Measurements from ENCODE around the gene BRD1.

Gene BRD1

DNA sequence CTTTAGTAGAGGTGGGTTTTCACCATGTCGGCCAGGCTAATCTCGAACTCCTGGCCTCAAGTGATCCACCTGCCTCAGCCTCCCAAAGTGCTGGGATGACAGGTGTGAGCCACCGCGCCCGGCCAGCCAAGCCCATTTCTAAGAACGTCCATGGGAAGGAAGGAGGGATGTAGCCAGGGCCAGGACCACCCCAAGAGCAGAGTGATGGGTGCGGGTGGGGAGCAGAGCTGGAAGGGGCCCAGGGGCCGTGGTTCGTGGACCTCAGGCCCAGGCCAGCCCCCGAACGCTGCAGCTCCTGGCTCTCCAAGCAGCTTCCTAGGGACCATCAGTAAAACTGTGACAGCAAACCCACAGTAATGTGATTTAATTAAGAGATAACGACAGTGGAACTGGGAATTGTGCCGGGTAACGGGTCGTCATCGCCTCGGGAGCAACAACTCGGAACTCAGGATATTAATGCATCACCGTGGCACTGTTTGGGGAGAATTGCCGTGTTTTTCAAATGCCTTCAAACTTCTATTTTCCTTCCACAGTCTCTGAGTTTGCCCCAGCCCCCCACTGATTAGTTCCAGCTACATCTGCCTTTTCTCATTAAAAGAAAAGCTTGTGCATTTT lies 74.3 kb downstream of the BRD1 start:
- DNase-seq (ENCODE audit: low read depth, low spot score) = no peak

DNA sequence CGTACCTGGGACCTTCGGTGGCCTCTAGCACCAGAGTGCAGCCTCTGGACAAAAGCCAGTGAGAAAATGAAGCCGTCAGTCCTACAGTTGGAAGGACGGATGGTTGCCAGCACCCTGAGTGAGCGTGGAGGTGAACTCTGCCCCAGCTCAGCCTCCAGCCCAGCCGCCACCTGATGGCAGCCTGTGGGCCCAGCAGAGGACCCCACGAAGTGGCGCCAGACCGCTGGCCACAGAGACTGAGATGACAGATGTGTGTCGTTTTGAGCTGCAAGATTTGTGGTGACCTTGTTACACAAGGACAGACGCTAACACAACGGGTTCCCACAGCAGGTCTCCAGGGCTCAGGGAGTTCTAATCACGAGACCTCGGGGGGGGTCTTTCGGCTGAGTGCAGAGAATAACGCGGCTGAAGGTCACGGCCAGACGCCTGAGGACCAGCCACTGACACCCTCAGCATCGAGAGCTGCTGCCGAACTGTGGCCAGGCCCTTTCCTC lies 75.0 kb downstream of the BRD1 start:
- DNase-seq (ENCODE audit: low read depth, low spot score) = no peak

DNA sequence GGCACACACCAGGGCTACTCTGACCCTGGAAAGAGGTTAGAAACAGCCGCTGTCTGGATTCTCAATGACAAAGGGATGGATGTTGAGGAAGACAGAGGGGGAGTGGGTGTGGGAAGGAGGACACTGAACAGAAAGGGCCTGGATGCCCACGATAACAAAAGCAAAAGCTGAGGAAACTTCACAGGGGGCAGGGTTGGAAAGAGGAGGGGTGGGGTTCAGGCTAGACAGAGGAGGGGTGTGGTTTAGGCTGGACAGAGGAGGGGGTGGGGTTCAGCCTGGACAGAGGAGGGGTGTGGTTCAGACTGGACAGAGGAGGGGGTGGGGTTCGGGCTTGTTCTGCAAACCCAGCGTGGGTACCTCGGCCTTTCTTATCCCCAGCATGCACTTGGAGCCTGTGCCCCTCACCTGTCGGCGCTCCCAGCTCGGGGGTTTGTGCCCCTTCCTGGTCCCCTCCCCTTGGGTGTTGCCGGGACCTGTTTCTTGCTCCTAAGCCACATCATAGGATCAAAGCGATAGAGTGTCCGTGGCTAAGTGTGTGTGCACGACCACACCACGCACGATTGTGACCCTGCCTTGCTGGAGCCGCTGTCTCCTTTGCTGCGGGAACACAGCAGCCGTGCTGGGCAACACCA lies 75.6 kb downstream of the BRD1 start:
- no peak for DNase-seq (ENCODE audit: low read depth, low spot score)

DNA sequence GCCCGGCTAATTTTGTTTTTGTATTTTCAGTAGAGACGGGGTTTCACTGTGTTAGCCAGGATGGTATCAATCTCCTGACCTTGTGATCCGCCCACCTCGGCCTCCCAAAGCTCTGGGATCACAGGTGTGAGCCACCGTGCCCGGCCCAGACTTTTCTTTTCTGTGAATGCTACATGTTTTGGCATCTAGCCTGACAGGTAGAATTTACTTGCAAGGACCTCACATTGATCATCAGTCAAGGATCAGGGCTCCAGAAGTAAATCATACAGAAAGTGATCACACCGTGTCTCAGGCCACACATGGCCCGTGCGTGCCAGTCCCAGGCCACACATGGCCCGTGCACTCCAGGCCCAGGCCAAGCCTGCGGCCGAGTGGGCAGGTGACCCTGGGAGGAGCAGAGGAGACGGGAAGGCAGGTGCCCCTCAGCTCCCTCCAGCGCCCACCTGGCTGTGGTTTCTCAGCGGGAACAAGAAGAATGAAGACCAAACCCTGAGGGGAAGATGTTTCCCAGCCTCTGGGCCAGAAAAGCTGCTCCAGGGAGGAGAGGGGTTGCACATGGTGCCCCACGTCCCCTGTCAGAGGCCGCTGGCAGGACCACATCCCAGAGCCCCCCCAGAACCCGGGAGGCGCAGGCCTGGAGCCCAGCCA lies 76.2 kb downstream of the BRD1 start:
- no peak for DNase-seq (ENCODE audit: low read depth, low spot score)

DNA sequence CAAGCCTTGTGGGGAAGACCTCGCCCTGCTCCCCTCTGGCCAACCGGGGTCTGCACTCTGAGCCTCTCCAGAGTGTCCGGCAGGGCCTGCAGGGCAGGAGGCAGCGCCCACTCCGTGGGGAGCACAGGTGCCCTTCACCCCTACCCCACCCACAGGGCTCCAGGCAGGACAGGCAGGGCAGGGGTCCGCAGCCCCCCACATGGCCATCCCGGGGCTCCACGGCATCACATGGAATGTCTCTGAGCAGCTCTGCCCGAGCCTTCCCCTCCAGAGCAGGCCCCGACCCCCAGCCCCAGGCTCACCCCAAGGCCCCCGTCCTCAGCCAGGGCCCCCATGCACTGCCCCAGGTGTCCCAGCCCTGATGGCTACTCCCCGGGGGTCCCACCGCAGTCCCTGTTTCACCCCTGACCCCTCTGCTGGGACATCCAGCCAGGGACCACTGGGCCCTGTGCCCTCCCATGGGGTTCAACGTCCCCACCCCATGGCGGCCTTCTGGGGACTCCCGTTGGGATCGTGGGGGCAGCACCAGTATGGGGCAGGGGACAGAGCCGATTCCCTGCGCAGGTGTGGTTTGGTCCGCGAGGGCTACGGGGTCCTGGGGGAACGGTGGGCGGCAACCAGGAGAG lies 77.7 kb downstream of the BRD1 start:
- no peak for DNase-seq (ENCODE audit: low read depth, low spot score)

DNA sequence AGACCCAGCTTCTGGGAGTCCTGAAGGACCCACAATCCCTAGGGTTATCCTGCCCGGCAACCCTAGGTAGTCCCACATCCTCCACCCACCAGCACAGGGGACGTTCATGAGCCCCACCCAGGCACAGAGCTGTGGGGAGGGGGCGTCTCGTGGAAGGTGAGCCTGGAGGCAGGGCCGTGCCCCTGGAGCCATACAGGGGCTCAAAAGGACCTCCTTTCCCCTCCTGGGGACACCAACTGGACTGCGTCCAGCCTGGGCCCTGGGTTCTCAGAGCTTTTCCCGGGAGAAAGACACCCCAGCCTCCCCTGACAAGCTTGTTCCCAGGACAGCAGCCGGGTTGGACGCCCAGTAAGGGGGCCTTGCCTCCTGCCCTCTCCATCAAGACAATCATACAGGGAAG lies 78.4 kb downstream of the BRD1 start:
- no peak for DNase-seq (ENCODE audit: low read depth, low spot score)

- DNase-seq (ENCODE audit: low read depth, low spot score) = no peak
Observed at GRCh38 chr22:49748514-49748913, 79.2 kb downstream of the BRD1 start.

DNA sequence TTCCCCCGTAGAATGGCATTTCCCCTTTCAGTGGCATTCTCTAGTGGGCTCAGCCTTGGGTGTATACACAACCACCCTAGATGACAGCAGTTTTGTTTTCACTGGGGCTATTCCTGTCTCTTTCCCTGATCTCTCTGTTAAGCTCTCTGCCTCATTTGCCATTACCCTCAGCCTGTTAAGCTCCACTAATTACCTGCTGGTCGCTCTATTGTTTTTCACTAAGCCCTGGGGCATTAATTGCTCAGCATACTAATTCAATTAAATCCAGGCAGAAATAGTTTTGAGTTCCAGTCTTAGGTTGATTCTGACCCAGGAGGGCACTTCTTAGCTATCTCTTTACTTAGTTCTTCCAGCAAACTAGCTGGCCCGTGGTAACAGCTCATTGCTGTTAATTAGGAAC lies 80.0 kb downstream of the BRD1 start:
- DNase-seq (ENCODE audit: low read depth, low spot score) = no peak

DNA sequence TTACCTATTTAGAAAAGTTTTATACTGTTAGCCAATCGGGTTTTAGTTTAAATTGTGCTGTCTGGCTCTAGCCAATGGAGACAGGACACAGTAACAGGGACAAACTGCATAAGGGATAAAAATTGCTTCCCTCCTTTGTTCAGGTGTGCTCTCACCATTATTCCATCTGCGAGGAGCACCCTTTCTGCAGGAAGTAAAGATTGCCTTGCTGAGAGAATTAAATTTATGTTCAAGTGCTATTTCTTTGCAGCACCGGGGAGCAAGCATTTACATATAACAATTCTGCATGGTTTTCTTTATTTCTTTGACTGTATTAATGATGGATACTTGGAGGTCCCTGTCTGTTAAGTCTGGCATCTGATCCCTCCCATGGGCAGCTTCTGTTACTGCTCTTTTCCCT lies 80.5 kb downstream of the BRD1 start:
- no peak for DNase-seq (ENCODE audit: low read depth, low spot score)

DNA sequence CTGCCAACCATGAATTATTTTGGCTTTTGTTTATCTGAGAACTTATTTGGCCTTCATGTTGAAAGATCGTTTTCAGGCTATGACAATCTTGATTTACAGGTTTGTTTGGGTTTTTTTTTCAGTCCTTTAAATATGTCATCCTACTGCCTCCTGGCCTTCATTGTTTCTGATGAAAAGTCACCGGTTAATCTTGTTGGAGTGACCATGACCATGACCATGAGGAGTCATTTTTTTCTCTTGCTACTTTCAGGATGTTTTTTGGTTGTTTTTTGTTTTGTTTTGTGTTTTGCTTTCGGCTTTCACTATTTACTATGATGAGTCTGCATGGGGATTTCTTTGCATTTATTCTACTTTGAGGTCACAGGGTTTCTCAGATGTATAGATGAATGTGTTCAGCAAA lies 81.6 kb downstream of the BRD1 start:
- DNase-seq (ENCODE audit: low read depth, low spot score) = no peak

DNA sequence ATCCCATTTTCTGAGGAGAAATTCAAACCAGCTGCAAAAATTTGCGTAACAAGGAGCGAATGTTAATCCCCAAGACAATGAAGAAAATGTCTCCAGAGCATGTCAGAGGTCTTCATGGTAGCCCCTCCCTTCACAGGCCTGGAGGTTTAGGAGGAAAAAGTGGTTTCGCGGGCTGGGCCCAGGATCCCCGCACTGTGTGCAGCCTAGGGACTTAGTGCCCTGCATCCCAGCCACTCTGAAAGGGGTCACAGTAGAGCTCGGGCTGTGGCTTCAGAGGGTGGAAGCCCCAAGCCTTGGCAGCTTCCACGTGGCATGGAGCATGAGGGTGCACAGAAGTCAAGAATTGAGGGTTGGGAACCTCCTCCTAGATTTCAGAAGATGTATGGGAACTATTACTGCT lies 87.4 kb downstream of the BRD1 start:
- no peak for DNase-seq (ENCODE audit: low read depth, low spot score)

DNA sequence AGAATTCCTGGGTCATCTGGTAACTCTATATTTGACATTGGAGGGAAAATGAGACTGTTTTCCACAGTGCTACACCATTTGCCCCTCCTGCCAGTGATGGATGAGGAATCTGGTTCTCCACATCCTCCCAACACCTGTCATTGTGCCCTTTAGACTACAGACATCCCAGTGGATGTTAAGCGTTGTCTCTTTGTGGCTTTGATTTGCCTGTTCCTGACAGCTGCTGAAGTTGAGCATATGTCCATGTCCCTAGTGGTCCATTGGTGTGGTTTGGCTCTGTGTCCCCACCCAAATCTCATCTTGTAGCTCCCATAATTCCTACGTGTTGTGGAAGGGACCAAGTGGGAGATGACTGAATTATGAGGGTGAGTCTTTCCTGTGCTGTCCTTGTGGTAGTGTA lies 88.5 kb downstream of the BRD1 start:
- no peak for DNase-seq (ENCODE audit: low read depth, low spot score)

DNA sequence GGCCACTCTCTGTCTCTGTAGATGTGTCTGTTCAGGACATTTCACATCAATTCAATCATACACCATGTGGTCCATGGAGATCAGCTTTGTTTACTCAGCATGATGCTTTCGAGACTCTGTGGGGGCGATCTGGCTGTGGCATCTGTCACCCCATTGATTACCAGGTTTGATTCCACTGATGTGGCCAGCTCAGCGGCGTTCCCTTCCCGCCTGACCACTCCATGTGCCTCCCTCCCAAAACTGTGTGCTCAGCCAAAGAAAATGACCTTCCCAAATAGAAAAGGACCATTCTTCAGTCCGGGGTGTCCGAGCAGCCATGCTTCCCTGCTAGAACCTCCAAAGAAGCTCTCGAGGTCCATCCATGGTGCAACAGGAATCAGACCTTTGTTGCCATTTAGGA lies 89.1 kb downstream of the BRD1 start:
- no peak for DNase-seq (ENCODE audit: low read depth, low spot score)

- no peak for DNase-seq (ENCODE audit: low read depth, low spot score)
Observed at GRCh38 chr22:49738006-49738405, 89.7 kb downstream of the BRD1 start.

- no peak for DNase-seq (ENCODE audit: low read depth, low spot score)
Observed at GRCh38 chr22:49737101-49737551, 90.5 kb downstream of the BRD1 start.

- DNase-seq (ENCODE audit: low read depth, low spot score) = no peak
Observed at GRCh38 chr22:49736538-49736937, 91.1 kb downstream of the BRD1 start.

DNA sequence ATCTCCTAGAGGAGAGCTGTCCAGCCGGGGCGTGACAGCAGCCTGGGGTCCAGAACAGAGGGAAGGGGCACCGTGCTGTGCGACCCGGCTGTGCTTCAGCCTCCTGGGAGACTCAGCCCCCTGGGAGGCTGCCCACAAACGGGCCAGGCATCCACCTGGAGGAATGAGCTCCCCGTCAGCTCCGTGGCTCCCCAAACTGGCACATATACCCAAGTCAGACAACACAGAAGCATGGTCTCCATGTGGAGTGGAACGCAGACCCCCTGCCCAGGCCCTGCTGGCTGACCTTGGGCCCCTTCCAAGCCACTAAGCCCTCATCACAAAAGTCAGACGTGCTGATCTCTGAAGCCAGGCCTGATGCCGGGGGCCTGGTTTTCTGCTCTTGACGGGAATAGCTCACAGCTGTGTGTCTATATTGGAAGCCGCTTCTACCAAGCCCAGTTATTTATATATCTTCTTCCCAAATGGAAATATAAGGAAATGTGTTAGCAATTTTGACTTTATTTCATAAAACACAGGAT lies 91.7 kb downstream of the BRD1 start:
- DNase-seq (ENCODE audit: low read depth, low spot score) = no peak

DNA sequence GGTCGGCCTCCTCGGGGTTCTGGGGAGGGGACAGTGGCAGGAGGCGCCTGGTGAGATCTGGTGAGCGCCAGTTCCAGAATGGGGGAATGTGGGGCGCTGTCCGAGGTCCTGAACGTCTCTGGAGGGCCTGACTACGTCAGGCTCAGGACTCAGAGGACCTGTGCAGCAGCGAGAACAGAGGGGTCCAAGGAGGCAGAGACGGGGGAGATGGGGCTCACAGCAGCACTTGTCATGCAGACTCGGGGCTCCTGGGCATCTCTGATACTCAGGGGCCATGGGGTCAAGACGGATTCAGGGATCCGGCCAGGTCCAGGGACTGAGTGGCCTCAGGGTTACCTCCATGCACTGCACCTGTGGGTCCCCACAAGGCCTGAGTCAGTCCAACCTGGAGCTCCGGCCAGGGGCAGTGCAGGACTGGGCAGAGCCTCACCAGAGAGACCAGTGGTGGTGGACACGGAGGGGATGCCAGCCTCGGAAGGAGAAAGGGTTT lies 92.2 kb downstream of the BRD1 start:
- DNase-seq (ENCODE audit: low read depth, low spot score) = no peak

GRCh38 chr22:49734882-49735281 lies 92.8 kb downstream of the BRD1 start:
- no peak for DNase-seq (ENCODE audit: low read depth, low spot score)

DNA sequence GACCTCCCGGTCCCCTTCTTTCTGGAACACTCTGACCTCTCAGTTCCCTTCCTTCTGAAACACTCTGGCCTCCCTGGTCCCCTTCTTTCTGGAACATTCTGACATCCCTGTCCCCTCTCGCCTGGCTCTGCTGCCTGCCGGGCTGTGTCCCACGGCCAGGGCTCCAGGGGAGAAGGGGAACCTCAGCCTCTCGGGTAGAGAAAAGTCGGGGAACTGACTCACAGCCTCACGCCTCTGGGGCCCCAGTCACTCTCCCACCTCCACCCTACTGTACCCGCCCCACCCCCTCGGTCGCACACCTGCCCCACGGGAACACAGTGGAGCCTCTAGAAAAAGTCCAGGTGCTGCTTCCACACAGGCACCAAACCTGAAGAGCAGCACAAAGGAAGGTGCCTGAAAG lies 93.3 kb downstream of the BRD1 start:
- DNase-seq (ENCODE audit: low read depth, low spot score) = no peak

DNA sequence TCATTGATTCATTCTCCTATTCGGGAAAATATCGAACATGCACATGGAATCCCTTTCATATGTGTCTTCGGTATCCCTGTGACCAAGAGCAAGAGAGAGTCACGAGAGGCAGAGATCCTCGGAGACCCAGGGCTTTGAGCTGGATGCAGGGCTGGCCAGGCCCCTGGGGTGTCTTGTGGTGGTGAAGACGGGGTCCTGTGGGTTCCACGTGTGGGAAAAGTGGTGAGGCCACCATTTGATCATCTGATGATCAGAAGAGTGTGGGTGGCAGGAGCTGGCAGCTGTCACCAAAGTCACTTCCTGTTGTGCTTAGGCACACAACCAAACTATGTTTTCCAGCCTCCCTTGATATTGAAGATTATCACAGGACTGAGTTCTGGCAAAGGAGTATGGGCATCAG lies 94.0 kb downstream of the BRD1 start:
- DNase-seq (ENCODE audit: low read depth, low spot score) = no peak

- no peak for DNase-seq (ENCODE audit: low read depth, low spot score)
Observed at GRCh38 chr22:49730656-49731055, 97.0 kb downstream of the BRD1 start.
